HG03378 (cell line): Measurements from ENCODE around the gene KCMF1.
A peak's percentile ranks its signal among the peaks of the same experiment; 100 is the strongest.
"Not testable (repeated sequence)": the region's sequence is repeated elsewhere in the genome, so short reads cannot be mapped to it uniquely, and the experiment has no call there.

Experiments used
- ATAC-seq: cut with Tn5 transposase; IDR thresholded peaks from one replicate; pipeline ENCODE4 v1.9.1; 2021; ENCODE audit warnings: mild to moderate bottlenecking, moderate library complexity; ENCODE audit not compliant: unreplicated experiment

The KCMF1 gene

GRCh38 chr2:84970868-84971509 is at the start of gene KCMF1:
KCMF1 (plus strand) TSS chr2:84971161; CDS start chr2:84971452, 291 bp downstream.
- ATAC-seq = peak; percentile 32

- ATAC-seq = no peak
These were observed 48.0 kb upstream of the KCMF1 start for GRCh38 chr2:84923009-84923408.

GRCh38 chr2:84924173-84925106 is 46.5 kb upstream of the KCMF1 start:
- ATAC-seq = peak; percentile 33

- ATAC-seq = no peak
These were observed 45.6 kb upstream of the KCMF1 start for GRCh38 chr2:84925336-84925723.

- peak; percentile 85 for ATAC-seq
These were observed 45.1 kb upstream of the KCMF1 start for GRCh38 chr2:84925724-84926376.

- no peak for ATAC-seq
These were observed 43.7 kb upstream of the KCMF1 start for GRCh38 chr2:84927275-84927627.

GRCh38 chr2:84931384-84931821 is 39.6 kb upstream of the KCMF1 start:
- peak; percentile 61 for ATAC-seq

GRCh38 chr2:84938194-84938879 is 32.6 kb upstream of the KCMF1 start:
- ATAC-seq = peak; percentile 47

- ATAC-seq = peak; percentile 82
These were observed 31.4 kb upstream of the KCMF1 start for GRCh38 chr2:84939426-84940087.

GRCh38 chr2:84940088-84940470 is 30.9 kb upstream of the KCMF1 start:
- ATAC-seq = no peak

GRCh38 chr2:84940831-84941412 is 30.0 kb upstream of the KCMF1 start:
- ATAC-seq = no peak

GRCh38 chr2:84942166-84942565 is 28.8 kb upstream of the KCMF1 start:
- ATAC-seq = no peak

- ATAC-seq = peak; percentile 37
These were observed 28.0 kb upstream of the KCMF1 start for GRCh38 chr2:84942964-84943421.

- no peak for ATAC-seq
These were observed 26.6 kb upstream of the KCMF1 start for GRCh38 chr2:84944295-84944909.

GRCh38 chr2:84945838-84946203 is 25.1 kb upstream of the KCMF1 start:
- not testable (repeated sequence) for ATAC-seq

GRCh38 chr2:84946204-84947009 is 24.6 kb upstream of the KCMF1 start:
- ATAC-seq = peak; percentile 75

- no peak for ATAC-seq
These were observed 23.9 kb upstream of the KCMF1 start for GRCh38 chr2:84947010-84947593.

GRCh38 chr2:84953535-84953934 is 17.4 kb upstream of the KCMF1 start:
- no peak for ATAC-seq
